K562 (cell line): ENCODE data around the gene RBM17. TPM values are rescaled to one million over a fixed set of nuclear protein-coding genes. Genes with fewer than 3 reads are reported as not detected.

Source experiments
- ATAC-seq: fragments of 200-7000 bp; cut with Tn5 transposase; 3 replicates; pipeline ENCODE4 v1.9.1; 2020; ENCODE audit warnings: moderate library complexity
- BruUV-seq: library from RNA; stranded (reverse); fragments of 400-500 nt; replicated peaks from 2 replicates; lab custom pipeline; 2021; lab: Mats Ljungman, UMichigan
- CTCF ChIA-PET: fragments of 300-600 bp; formaldehyde crosslinking; extraction: SDS; loops from one replicate; lab custom pipeline; 2021; ENCODE audit warnings: low intra/inter-chr PET ratio; lab: Yijun Ruan, JAX
- POLR2A ChIA-PET: fragments of 300-600, 350-650 bp; sonication (Branson Sonifier 250); formaldehyde crosslinking; extraction: SDS; loops from one replicate; lab custom pipeline; 2021; ENCODE audit warnings: antibody characterized with exemption, inconsistent platforms; lab: Yijun Ruan, JAX
- DNase-seq, 4 experiments: peaks; one replicate each; pipeline versions ENCODE4 v3.0.0 to v3.0.0-alpha.2; 2011 to 2018; ENCODE audit warnings: low spot score in 3 of 4, mixed read lengths in 3 of 4; ENCODE audit errors: extremely low read depth in 1 of 4
- FAIRE-seq: peaks from 2 replicates; lab custom pipeline; 2011; peaks lifted over from hg19 to GRCh38; lab: Jason Lieb, UNC
- H2AFZ ChIP-seq: 2 replicates; pipeline ENCODE4 v1.6.0; 2011; ENCODE audit warnings: low read depth, low read length, control low read depth, inconsistent platforms
- H3K27ac ChIP-seq: fragments of 200-600 bp; 3 replicates; pipeline ENCODE4 v1.8.0; 2011; ENCODE audit warnings: low read depth, mild to moderate bottlenecking, control low read depth, inconsistent platforms, low read length, moderate library complexity, mixed read lengths; ENCODE audit errors: extremely low read depth
- H3K27me3 ChIP-seq, 2 experiments: fragments of 300-600 bp in 1 of 2; 2 replicates in 1 of 2; 3 replicates in 1 of 2; pipeline versions ENCODE4 v1.6.0 to v1.8.0; 2011; ENCODE audit warnings: inconsistent platforms in 2 of 2, low read length in 2 of 2, mild to moderate bottlenecking in 1 of 2, mixed read lengths in 1 of 2, moderate library complexity in 1 of 2; ENCODE audit not compliant: control insufficient read depth in 2 of 2, insufficient read depth in 2 of 2
- H3K36me3 ChIP-seq: fragments of 300-600 bp; 3 replicates; pipeline ENCODE4 v1.8.0; 2011; ENCODE audit warnings: mild to moderate bottlenecking, low read length, inconsistent platforms; ENCODE audit not compliant: control insufficient read depth, insufficient read depth
- H3K4me1 ChIP-seq, 2 experiments: fragments of 200-600 bp in 1 of 2; replicated peaks in 1 of 2; 2 replicates in 1 of 2; 3 replicates in 1 of 2; pipeline versions ENCODE4 v1.5.1 to v1.8.0; 2011; ENCODE audit warnings: inconsistent platforms in 2 of 2, low read length in 2 of 2, mild to moderate bottlenecking in 1 of 2, mixed read lengths in 1 of 2, moderate library complexity in 1 of 2; ENCODE audit not compliant: control insufficient read depth in 2 of 2, insufficient read depth in 2 of 2
- H3K4me2 ChIP-seq: 2 replicates; pipeline ENCODE4 v1.6.1; 2011; ENCODE audit warnings: low read length, control low read depth, inconsistent platforms, mixed read lengths; ENCODE audit not compliant: insufficient read depth
- H3K4me3 ChIP-seq: fragments of 200-600 bp; sonication (generic), shearing (Covaris generic); 2 replicates; pipeline ENCODE4 v1.5.1; 2016; ENCODE audit warnings: control low read depth, inconsistent platforms
- H3K79me2 ChIP-seq: fragments of 200-600 bp; 3 replicates; pipeline ENCODE4 v1.8.0; 2011; ENCODE audit warnings: low read length, inconsistent platforms; ENCODE audit not compliant: control insufficient read depth, insufficient read depth
- H3K9ac ChIP-seq, 2 experiments: 2 replicates each; pipeline versions ENCODE4 v1.6.0 to v1.6.1; 2011; ENCODE audit warnings: low read depth in 2 of 2, low read length in 2 of 2, control low read depth in 1 of 2, inconsistent platforms in 1 of 2, mild to moderate bottlenecking in 1 of 2, mixed read lengths in 1 of 2; ENCODE audit not compliant: insufficient read depth in 1 of 2
- H3K9me1 ChIP-seq: one replicate; pipeline ENCODE4 v1.6.0; 2011; ENCODE audit warnings: inconsistent platforms, mild to moderate bottlenecking, low read length, moderate library complexity; ENCODE audit not compliant: control insufficient read depth, insufficient read depth
- H3K9me3 ChIP-seq: replicated peaks from 2 replicates; pipeline ENCODE4 v1.5.1; 2011; ENCODE audit warnings: low read depth, low read length, inconsistent platforms; ENCODE audit not compliant: control insufficient read depth, insufficient read depth
- H4K20me1 ChIP-seq: replicated peaks from 2 replicates; pipeline ENCODE4 v1.6.1; 2011; ENCODE audit warnings: low read length, inconsistent platforms, mixed read lengths; ENCODE audit not compliant: control insufficient read depth, insufficient read depth
- FOXA1 ChIP-seq: fragments of 450-650 bp; IDR thresholded peaks from 2 replicates; pipeline ENCODE4 v1.6.1; 2016; ENCODE audit warnings: mild to moderate bottlenecking, borderline replicate concordance
- MYNN ChIP-seq, 2 experiments: sonication (generic); formaldehyde crosslinking in 1 of 2; IDR thresholded peaks; 2 replicates each; pipeline versions ENCODE4 v1.5.0 to v1.6.1; 2016 to 2020; ENCODE audit warnings: antibody characterized with exemption in 1 of 2, missing genetic modification reagents in 1 of 2
- SMARCE1 ChIP-seq: fragments of 450-650 bp; IDR thresholded peaks from 2 replicates; pipeline ENCODE4 v1.7.1; 2016; ENCODE audit warnings: mild to moderate bottlenecking
- TCF7L2 ChIP-seq: fragments of 150-350 bp; IDR thresholded peaks from 2 replicates; pipeline ENCODE4 v1.6.1; 2016; ENCODE audit warnings: low read depth, mild to moderate bottlenecking, low read length, moderate library complexity
- ZBTB8A ChIP-seq: fragments of 450-650 bp; IDR thresholded peaks from 2 replicates; pipeline ENCODE4 v1.6.1; 2018; ENCODE audit warnings: mild to moderate bottlenecking, moderate library complexity; ENCODE audit not compliant: partially characterized antibody
- WGBS: fragments of 100-300 bp; shearing (Covaris generic); methylation state at CpG from one replicate; pipeline ENCODE4 v1.1.6; 2016; ENCODE audit warnings: low coverage, mixed read lengths; ENCODE audit not compliant: insufficient coverage; ENCODE audit errors: missing lambda C conversion rate; 5-methylcytosine and 5-hydroxymethylcytosine counted together
- in situ Hi-C: fragments of 300-500 bp; cut with MboI; formaldehyde crosslinking; loops from 4 replicates; pipeline ENCODE4 v1.15.0; 2018; ENCODE audit warnings: inconsistent platforms, mixed read lengths
- intact Hi-C: fragments of 100-400 bp; cut with micrococcal nuclease; formaldehyde crosslinking; loops from 2 replicates; pipeline ENCODE4 v1.14.2; 2022
- polyA plus RNA-seq, 8 experiments: library from polyadenylated mRNA; depleted of rRNA in 4 of 8; stranded (reverse) in 5 of 8; unstranded in 3 of 8; fragments of >200 nt; fragmentation: Nextera tagmentation in 2 of 8; fragmentation: Illumina TruSeq in 1 of 8; extraction: Ambion mirVana in 2 of 8; extraction: Trizol in 1 of 8; gene quantifications; 2 replicates each; pipeline versions ENCODE4 v1.2.1 to v1.2.3, GENCODE V29; 2011 to 2014; ENCODE audit warnings: inconsistent platforms in 1 of 8, missing spikeins in 1 of 8
- total RNA-seq, 7 experiments: library from RNA; depleted of rRNA in 6 of 7; stranded (reverse); fragments of >200 nt in 6 of 7; fragmentation: Illumina TruSeq in 2 of 7; extraction: Trizol in 2 of 7; gene quantifications; 2 replicates each; pipeline versions ENCODE4 v1.2.1 to v1.2.3, GENCODE V29; 2011 to 2021; ENCODE audit warnings: low replicate concordance in 1 of 7
- TF ChIP-seq, protein P1 (sequence below): fragments of 450-650 bp; IDR thresholded peaks from 2 replicates; pipeline ENCODE4 v1.6.1; 2016
- TF ChIP-seq, protein P2 (sequence below): conservative IDR thresholded peaks from 2 replicates; pipeline ENCODE4 v1.6.1; 2011; ENCODE audit warnings: low read depth, mild to moderate bottlenecking, low read length; ENCODE audit not compliant: control insufficient read depth

Gene RBM17
- total and polyA plus RNA-seq, 9 of the 15 experiments (the other 6 are each of a cell fraction or from before 2014, with no cell fraction given), result 23.6 to 217 (median 124) TPM

GRCh38 chr10:6103591-6103990, 14.8 kb downstream of the RBM17 start:
- WGBS, result 80% methylated on average over 8 of the region's 8 CpGs
- Histone ChIP-seq H3K9me3 (no peaks in the 10 kb centered on the region), H3K27me3 (no peaks in the 10 kb centered on the region), H3K79me2 (peaks cover 38% of the 10 kb centered on the region), H3K4me1 (no peaks in the 10 kb centered on the region; a peak in 1 of 5 replicates), H3K9me1 (no peaks in the 10 kb centered on the region), H3K9ac (no peak overlapping the region), H3K27ac (no peak overlapping the region), H3K36me3 (peaks cover 95% of the 10 kb centered on the region), H4K20me1 (no peaks in the 10 kb centered on the region), H3K4me3 (no peak overlapping the region), H2AFZ (no peak overlapping the region), H3K4me2 (no peak overlapping the region)
- DNase-seq (no peak), ATAC-seq (no peak), FAIRE-seq (peak; percentile 26)
- BruUV-seq, result no TSS peak
- no peak for TF ChIP-seq TCF7L2
- TF ChIP-seq, protein P1, sequence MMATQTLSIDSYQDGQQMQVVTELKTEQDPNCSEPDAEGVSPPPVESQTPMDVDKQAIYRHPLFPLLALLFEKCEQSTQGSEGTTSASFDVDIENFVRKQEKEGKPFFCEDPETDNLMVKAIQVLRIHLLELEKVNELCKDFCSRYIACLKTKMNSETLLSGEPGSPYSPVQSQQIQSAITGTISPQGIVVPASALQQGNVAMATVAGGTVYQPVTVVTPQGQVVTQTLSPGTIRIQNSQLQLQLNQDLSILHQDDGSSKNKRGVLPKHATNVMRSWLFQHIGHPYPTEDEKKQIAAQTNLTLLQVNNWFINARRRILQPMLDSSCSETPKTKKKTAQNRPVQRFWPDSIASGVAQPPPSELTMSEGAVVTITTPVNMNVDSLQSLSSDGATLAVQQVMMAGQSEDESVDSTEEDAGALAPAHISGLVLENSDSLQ, result no peak
- TF ChIP-seq, protein P2, sequence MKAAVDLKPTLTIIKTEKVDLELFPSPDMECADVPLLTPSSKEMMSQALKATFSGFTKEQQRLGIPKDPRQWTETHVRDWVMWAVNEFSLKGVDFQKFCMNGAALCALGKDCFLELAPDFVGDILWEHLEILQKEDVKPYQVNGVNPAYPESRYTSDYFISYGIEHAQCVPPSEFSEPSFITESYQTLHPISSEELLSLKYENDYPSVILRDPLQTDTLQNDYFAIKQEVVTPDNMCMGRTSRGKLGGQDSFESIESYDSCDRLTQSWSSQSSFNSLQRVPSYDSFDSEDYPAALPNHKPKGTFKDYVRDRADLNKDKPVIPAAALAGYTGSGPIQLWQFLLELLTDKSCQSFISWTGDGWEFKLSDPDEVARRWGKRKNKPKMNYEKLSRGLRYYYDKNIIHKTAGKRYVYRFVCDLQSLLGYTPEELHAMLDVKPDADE, result no peak
- TF ChIP-seq SMARCE1, result no peak
- TF ChIP-seq ZBTB8A, result no peak
- no peak for TF ChIP-seq MYNN (IDR thresholded peaks at IDR 0.05)
- TF ChIP-seq MYNN (CRISPR knock-in tag; IDR thresholded peaks at IDR 0.05), result no peak
- no peak for TF ChIP-seq FOXA1
- intact Hi-C loops (no loop called here), in situ Hi-C loops (loop anchor here (25.0 kb wide), 1 partner anchor 559 kb away; no protein-coding TSS in a partner anchor)
- CTCF ChIA-PET, result no interaction called here
- POLR2A ChIA-PET, result no interaction called here
